Chondrocyte (in vitro differentiated cells): ENCODE data around the gene TCERG1L. TPM values are rescaled to one million over a fixed set of nuclear protein-coding genes. Genes with fewer than 3 reads are reported as not detected.

Experiments
- DNase-seq: peaks from one replicate; pipeline ENCODE4 v3.0.0; 2021; ENCODE audit warnings: mixed read lengths, low spot score
- H3K27ac Mint-ChIP-seq: one replicate; pipeline ENCODE4 v1.8.0; 2021; ENCODE audit warnings: mild to moderate bottlenecking, moderate library complexity, mixed read lengths; ENCODE audit not compliant: unreplicated experiment
- H3K27me3 Mint-ChIP-seq: 2 replicates; pipeline ENCODE4 v1.8.0; 2021; ENCODE audit warnings: low read depth, mixed read lengths
- H3K36me3 Mint-ChIP-seq: 2 replicates; pipeline ENCODE4 v1.8.0; 2021; ENCODE audit warnings: low read depth, mixed read lengths
- H3K4me1 Mint-ChIP-seq: 2 replicates; pipeline ENCODE4 v1.8.0; 2021; ENCODE audit warnings: low read depth, mild to moderate bottlenecking, mixed read lengths
- H3K4me3 Mint-ChIP-seq: one replicate; pipeline ENCODE4 v1.8.0; 2021; ENCODE audit warnings: mild to moderate bottlenecking, moderate library complexity, mixed read lengths; ENCODE audit not compliant: unreplicated experiment
- H3K9me3 Mint-ChIP-seq: 2 replicates; pipeline ENCODE4 v1.8.0; 2021; ENCODE audit warnings: low read depth, mixed read lengths
- CTCF ChIP-seq: fragments of 200-600 bp; sonication (generic); IDR thresholded peaks from 2 replicates; pipeline ENCODE4 v1.5.0; 2021; ENCODE audit warnings: antibody characterized with exemption, mild to moderate bottlenecking, moderate library complexity
- total RNA-seq: library from RNA; stranded (reverse); gene quantifications from 3 replicates; pipeline ENCODE4 v1.2.1, GENCODE V29; 2021

TCERG1L gene
- total RNA-seq, 1 donor from 2014 or later: not detected

GRCh38 chr10:131227163-131227740, 84.3 kb downstream of the TCERG1L start:
- Mint-ChIP-seq H3K4me1 (no peaks in the 10 kb centered on the region), H3K9me3 (peaks cover 28% of the 10 kb centered on the region), H3K4me3 (no peak overlapping the region), H3K36me3 (no peaks in the 10 kb centered on the region), H3K27me3 (no peaks in the 10 kb centered on the region), H3K27ac (no peak overlapping the region)
- DNase-seq: peak; percentile 79
- TF ChIP-seq CTCF: no peak

GRCh38 chr10:131226446-131227162, 84.9 kb downstream of the TCERG1L start:
- Mint-ChIP-seq H3K4me3 (no peak overlapping the region), H3K27ac (no peak overlapping the region), H3K27me3 (no peaks in the 10 kb centered on the region), H3K9me3 (peaks cover 28% of the 10 kb centered on the region), H3K4me1 (no peaks in the 10 kb centered on the region), H3K36me3 (no peaks in the 10 kb centered on the region)
- no peak for DNase-seq
- TF ChIP-seq CTCF: no peak

- H3K4me3 Mint-ChIP-seq: no peak overlapping the region
- no peak overlapping the region for H3K27ac Mint-ChIP-seq
- no peak for TF ChIP-seq CTCF
- H3K36me3 Mint-ChIP-seq: no peaks in the 10 kb centered on the region
- peak; percentile 80 for DNase-seq
- peaks cover 25% of the 10 kb centered on the region for H3K9me3 Mint-ChIP-seq
- H3K27me3 Mint-ChIP-seq: no peaks in the 10 kb centered on the region
- H3K4me1 Mint-ChIP-seq: no peaks in the 10 kb centered on the region
These were observed 87.4 kb downstream of the TCERG1L start for GRCh38 chr10:131224106-131224505.

- no peak for DNase-seq
- H3K36me3 Mint-ChIP-seq: no peaks in the 10 kb centered on the region
- peaks cover 23% of the 10 kb centered on the region for H3K9me3 Mint-ChIP-seq
- no peak for TF ChIP-seq CTCF
- no peaks in the 10 kb centered on the region for H3K27me3 Mint-ChIP-seq
- no peak overlapping the region for H3K27ac Mint-ChIP-seq
- H3K4me3 Mint-ChIP-seq: no peak overlapping the region
- no peaks in the 10 kb centered on the region for H3K4me1 Mint-ChIP-seq
These were observed 88.1 kb downstream of the TCERG1L start for GRCh38 chr10:131223422-131223821.

- no peak for TF ChIP-seq CTCF
- DNase-seq: peak; percentile 76
- Mint-ChIP-seq H3K36me3 (no peaks in the 10 kb centered on the region), H3K9me3 (peaks cover 23% of the 10 kb centered on the region), H3K27ac (no peak overlapping the region), H3K4me3 (no peak overlapping the region), H3K27me3 (no peaks in the 10 kb centered on the region), H3K4me1 (no peaks in the 10 kb centered on the region)
These were observed 88.5 kb downstream of the TCERG1L start for GRCh38 chr10:131222986-131223385.
